Thymus (tissue), 11 donors: ENCODE results near the gene SLC6A5. TPM values are rescaled to one million over a fixed set of nuclear protein-coding genes. Genes with fewer than 3 reads are reported as not detected.

Source experiments
- DNase-seq, 9 donors: peaks; one replicate each; pipeline ENCODE4 v3.0.0-alpha.2; 2013; ENCODE audit warnings: low spot score in 9 of 9, low read depth in 6 of 9, missing footprints in 1 of 9
- H3K27ac ChIP-seq, 2 donors: one replicate each; pipeline ENCODE4 v1.5.1; 2013; ENCODE audit warnings: control low read depth in 1 of 2, low read depth in 1 of 2, low read length in 1 of 2, mild to moderate bottlenecking in 1 of 2, moderate library complexity in 1 of 2
- H3K27me3 ChIP-seq, 2 donors: one replicate each; pipeline ENCODE4 v1.5.1; 2013; ENCODE audit warnings: low read length in 1 of 2; ENCODE audit not compliant: control insufficient read depth in 2 of 2, insufficient read depth in 1 of 2
- H3K36me3 ChIP-seq, 2 donors: one replicate each; pipeline ENCODE4 v1.5.1; 2013; ENCODE audit warnings: low read length in 1 of 2, mild to moderate bottlenecking in 1 of 2, moderate library complexity in 1 of 2; ENCODE audit not compliant: control insufficient read depth in 2 of 2, insufficient read depth in 2 of 2
- H3K4me1 ChIP-seq, 2 donors: one replicate each; pipeline ENCODE4 v1.5.1; 2013; ENCODE audit warnings: low read length in 2 of 2; ENCODE audit not compliant: control insufficient read depth in 2 of 2, insufficient read depth in 2 of 2
- H3K4me3 ChIP-seq, 2 donors: one replicate each; pipeline ENCODE4 v1.5.1; 2013; ENCODE audit warnings: low read length in 2 of 2, control low read depth in 1 of 2, mild to moderate bottlenecking in 1 of 2
- H3K9me3 ChIP-seq, 2 donors: one replicate each; pipeline ENCODE4 v1.5.1; 2013; ENCODE audit warnings: low read length in 1 of 2, mild to moderate bottlenecking in 1 of 2; ENCODE audit not compliant: control insufficient read depth in 2 of 2, insufficient read depth in 1 of 2
- WGBS: extraction: QIAGEN DNeasy Blood & Tissue Kit; methylation state at CpG from one replicate; pipeline ENCODE4 v1.1.7; 2013; 5-methylcytosine and 5-hydroxymethylcytosine counted together
- polyA plus RNA-seq: library from polyadenylated mRNA; stranded (reverse); fragments of 200-250 nt; gene quantifications from one replicate; pipeline ENCODE4 v1.2.3, GENCODE V29; 2013
- total RNA-seq: library from RNA; stranded (reverse); fragments of 120-200 nt; gene quantifications from one replicate; pipeline ENCODE4 v1.2.4, GENCODE V29; 2013
- donor health status: healthy.

SLC6A5 gene
- total and polyA plus RNA-seq, 2 donors: 0.05 TPM

DNA sequence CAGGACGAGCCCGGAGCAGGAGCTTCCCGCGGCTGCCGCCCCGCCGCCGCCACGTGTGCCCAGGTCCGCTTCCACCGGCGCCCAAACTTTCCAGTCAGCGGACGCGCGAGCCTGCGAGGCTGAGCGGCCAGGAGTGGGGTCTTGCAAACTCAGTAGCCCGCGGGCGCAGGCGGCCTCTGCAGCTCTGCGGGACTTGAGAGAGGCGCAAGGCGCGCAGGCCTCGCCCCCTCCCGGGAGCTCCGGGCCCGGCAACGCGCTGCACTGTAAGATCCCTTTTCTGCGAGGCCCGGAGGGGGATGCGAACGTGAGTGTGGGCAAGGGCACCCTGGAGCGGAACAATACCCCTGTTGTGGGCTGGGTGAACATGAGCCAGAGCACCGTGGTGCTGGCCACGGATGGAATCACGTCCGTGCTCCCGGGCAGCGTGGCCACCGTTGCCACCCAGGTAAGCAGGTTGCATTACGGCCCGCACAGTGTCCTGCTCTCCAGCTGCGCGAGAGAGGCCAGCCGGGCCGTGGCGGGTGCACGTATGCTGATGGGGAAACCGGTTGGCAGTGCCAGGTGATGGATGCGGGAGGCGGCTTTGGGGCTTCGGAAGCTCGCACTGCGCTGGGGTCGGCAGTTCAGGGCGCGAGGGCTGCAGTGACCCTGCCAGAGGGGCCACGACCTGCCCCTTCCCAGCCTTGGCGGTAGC, 2.0 kb downstream of the SLC6A5 start:
- no peaks in the 10 kb centered on the region for H3K36me3 ChIP-seq
- WGBS: 6% methylated on average over 63 of the region's 63 CpGs
- H3K4me1 ChIP-seq: no peaks in the 10 kb centered on the region
- DNase-seq: no peak
- H3K4me3 ChIP-seq: no peak overlapping the region
- no peaks in the 10 kb centered on the region for H3K9me3 ChIP-seq
- H3K27ac ChIP-seq: no peak overlapping the region
- peaks cover 90 to 100% of the 10 kb centered on the region in 2 donors for H3K27me3 ChIP-seq

- Histone ChIP-seq H3K4me3 (no peak overlapping the region), H3K27me3 (peaks cover 76 to 90% of the 10 kb centered on the region in 2 donors), H3K9me3 (no peaks in the 10 kb centered on the region), H3K4me1 (no peaks in the 10 kb centered on the region), H3K27ac (no peak overlapping the region), H3K36me3 (no peaks in the 10 kb centered on the region)
- WGBS: 13% methylated on average over 25 of the region's 25 CpGs
- DNase-seq: no peak
Observed at GRCh38 chr11:20604295-20604803, 4.9 kb downstream of the SLC6A5 start.

DNA sequence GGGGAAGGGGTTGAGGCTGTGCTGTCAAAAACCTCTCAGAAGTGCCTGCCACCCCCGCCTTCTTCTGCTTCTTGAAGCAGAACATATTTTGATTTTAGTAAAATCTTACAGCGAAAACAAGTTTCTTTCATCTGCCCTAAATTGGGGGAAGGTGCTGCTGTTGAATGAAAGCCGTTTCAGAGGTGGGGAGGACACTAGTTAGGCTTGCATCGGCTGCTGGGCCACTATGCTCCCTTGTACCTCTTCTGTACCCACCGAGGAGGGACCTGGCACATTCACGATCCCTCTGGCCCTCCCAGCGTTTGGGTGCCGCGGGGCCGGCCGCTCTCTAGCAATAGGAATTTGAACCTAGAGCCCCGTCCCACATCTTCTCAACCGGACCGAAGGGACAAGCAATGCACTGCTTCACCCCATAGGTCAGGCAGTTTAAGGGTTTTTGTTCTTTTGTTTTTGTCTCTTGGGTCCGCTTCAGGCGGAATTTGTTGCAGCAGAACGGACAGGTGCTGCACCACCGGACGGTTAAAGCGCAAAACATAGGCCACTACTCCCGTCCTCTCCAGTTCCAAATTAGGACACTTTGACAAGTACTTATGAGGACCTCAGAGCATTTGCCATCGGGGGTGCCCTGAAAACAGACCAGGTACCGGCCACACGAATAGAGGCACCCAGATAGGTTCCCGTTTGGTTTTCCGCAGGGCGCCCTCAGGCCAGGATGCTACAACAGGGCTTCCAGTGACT, 5.6 kb downstream of the SLC6A5 start:
- no peak for DNase-seq
- WGBS: 13% methylated on average over 27 of the region's 27 CpGs
- no peak overlapping the region for H3K27ac ChIP-seq
- H3K36me3 ChIP-seq: no peaks in the 10 kb centered on the region
- peaks cover 73 to 90% of the 10 kb centered on the region in 2 donors for H3K27me3 ChIP-seq
- no peaks in the 10 kb centered on the region for H3K9me3 ChIP-seq
- no peaks in the 10 kb centered on the region for H3K4me1 ChIP-seq
- H3K4me3 ChIP-seq: no peak overlapping the region

DNA sequence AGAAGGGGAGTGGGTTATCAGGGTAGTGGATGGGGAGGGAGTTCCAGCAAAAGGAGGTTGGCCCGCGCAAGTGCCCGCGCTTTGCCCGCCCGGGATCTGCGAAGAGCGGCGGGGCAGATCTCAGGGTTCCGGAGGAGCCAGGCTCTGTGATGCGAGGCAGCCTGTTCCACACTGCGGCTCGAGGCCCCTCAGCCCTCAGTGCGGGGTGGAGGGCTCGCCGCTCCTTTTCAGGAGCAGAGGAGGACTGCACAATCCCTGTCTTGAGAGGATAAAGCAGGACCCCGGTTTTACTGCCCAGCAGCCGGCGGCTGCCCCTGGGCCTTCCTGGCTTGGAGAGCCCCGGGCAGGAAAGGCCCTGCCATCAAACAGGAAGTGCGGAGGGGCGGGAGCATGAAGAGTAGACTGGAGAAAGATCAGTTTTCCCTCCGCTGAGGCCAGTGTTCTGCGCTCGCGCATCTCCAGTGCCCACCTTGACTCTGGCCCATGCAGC, 6.2 kb downstream of the SLC6A5 start:
- no peaks in the 10 kb centered on the region for H3K9me3 ChIP-seq
- no peaks in the 10 kb centered on the region for H3K4me1 ChIP-seq
- no peak overlapping the region for H3K4me3 ChIP-seq
- H3K27me3 ChIP-seq: peaks cover 71 to 90% of the 10 kb centered on the region in 2 donors
- 9% methylated on average over 26 of the region's 26 CpGs for WGBS
- no peak overlapping the region for H3K27ac ChIP-seq
- H3K36me3 ChIP-seq: no peaks in the 10 kb centered on the region
- no peak for DNase-seq

DNA sequence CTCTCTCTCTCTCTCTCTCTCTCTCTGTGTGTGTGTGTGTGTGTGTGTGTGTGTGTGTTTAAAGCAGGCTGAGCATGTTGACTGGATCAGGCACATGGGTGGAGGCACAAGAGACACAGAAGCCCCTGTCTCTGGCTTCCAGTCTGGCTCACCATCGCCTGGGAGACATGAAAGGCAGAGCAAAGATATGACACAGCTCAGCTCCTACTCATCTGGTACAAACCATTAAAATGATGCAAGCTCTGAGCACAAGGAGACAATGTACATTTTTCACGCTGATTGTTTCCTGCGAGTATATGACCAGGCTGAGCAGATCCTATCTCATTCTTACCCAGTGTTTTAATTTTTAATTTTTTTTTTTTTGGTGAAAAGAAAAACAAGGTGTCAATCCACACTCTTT, 9.5 kb downstream of the SLC6A5 start:
- no peak overlapping the region for H3K4me3 ChIP-seq
- H3K9me3 ChIP-seq: no peaks in the 10 kb centered on the region
- no peaks in the 10 kb centered on the region for H3K36me3 ChIP-seq
- no peaks in the 10 kb centered on the region for H3K4me1 ChIP-seq
- peaks cover 44 to 66% of the 10 kb centered on the region in 2 donors for H3K27me3 ChIP-seq
- H3K27ac ChIP-seq: no peak overlapping the region
- DNase-seq: no peak
- 81% methylated on average over 3 of the region's 3 CpGs for WGBS

- peak in 6 of 9 donors; percentile 9 to 54 (median 25) for DNase-seq
Observed at GRCh38 chr11:20609727-20610707, 10.6 kb downstream of the SLC6A5 start.

DNA sequence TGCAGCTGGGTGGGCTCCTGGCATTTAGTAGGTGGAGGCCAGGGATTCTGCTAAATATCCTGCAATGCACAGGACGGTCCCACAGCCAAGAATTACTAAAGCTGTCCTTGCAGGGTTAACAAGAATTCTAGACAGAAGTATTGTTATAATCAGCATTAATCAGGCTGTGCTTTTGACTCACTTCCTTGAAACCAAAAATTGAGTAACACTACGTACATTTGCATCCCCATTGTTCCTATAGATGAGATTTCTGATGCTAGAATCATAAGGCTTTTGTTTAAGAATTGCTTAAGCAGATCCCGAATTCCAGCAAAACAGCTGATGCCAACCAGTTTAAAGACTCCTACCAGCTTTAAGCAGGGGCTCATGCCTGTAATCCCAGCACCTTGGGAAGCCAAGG, 11.4 kb downstream of the SLC6A5 start:
- Histone ChIP-seq H3K4me1 (no peaks in the 10 kb centered on the region), H3K27ac (no peak overlapping the region), H3K9me3 (no peaks in the 10 kb centered on the region), H3K4me3 (no peak overlapping the region), H3K36me3 (no peaks in the 10 kb centered on the region), H3K27me3 (peaks cover 26 to 47% of the 10 kb centered on the region in 2 donors)
- no peak for DNase-seq
- WGBS: 69% methylated on average over 3 of the region's 3 CpGs

More at GRCh38 chr11:20609727-20610707, 10.6 kb downstream of the SLC6A5 start:
- H3K9me3 ChIP-seq: no peaks in the 10 kb centered on the region
- no peak overlapping the region for H3K27ac ChIP-seq
- H3K4me3 ChIP-seq: no peak overlapping the region
- H3K4me1 ChIP-seq: no peaks in the 10 kb centered on the region
- peaks cover 34 to 55% of the 10 kb centered on the region in 2 donors for H3K27me3 ChIP-seq
- H3K36me3 ChIP-seq: no peaks in the 10 kb centered on the region
- 13% methylated on average over 30 of the region's 30 CpGs for WGBS

- H3K27ac ChIP-seq: no peak overlapping the region
- DNase-seq: no peak
- WGBS: 14% methylated on average over 2 of the region's 2 CpGs
- H3K36me3 ChIP-seq: no peaks in the 10 kb centered on the region
- H3K27me3 ChIP-seq: peaks cover 20 to 40% of the 10 kb centered on the region in 2 donors
- H3K4me1 ChIP-seq: no peaks in the 10 kb centered on the region
- no peaks in the 10 kb centered on the region for H3K9me3 ChIP-seq
- H3K4me3 ChIP-seq: no peak overlapping the region
Observed at GRCh38 chr11:20611445-20611844, 12.0 kb downstream of the SLC6A5 start.
